Measurements from ENCODE around the gene PAN2.
"Not testable (repeated sequence)": the region's sequence is repeated elsewhere in the genome, so short reads cannot be mapped to it uniquely, and the experiment has no call there.

PAN2 gene

GRCh38 chr12:56359851-56360767 is 26.3 kb upstream of the PAN2 start, which contains the start of gene STAT2:
Gene STAT2, minus strand, starts transcription at chr12:56360107. Its CDS starts 3,536 bp downstream, at chr12:56356571.
- Mint-ChIP-seq H3K9me3 (no peaks in the 10 kb centered on the region), H3K27me3 (ENCODE audit: low read depth) (no peaks in the 10 kb centered on the region), H3K36me3 (ENCODE audit: low read depth) (peaks cover 8% of the 10 kb centered on the region), H3K4me3 (peak within 1 kb of the TSS; percentile 91 to 97 (median 97)), H3K4me1 (peaks cover 15% of the 10 kb centered on the region), H3K27ac (peak within 1 kb of the TSS; percentile 90 to 94 (median 93))
- TF ChIP-seq CTCF (IDR thresholded peaks at IDR 0.05; ENCODE audit: unreplicated experiment in 3 of 3) = no peak

- Mint-ChIP-seq H3K4me1 (peaks cover 15% of the 10 kb centered on the region), H3K4me3 (peak overlapping the region; percentile 91 to 97 (median 97)), H3K9me3 (no peaks in the 10 kb centered on the region), H3K36me3 (ENCODE audit: low read depth) (peaks cover 19% of the 10 kb centered on the region), H3K27me3 (ENCODE audit: low read depth) (no peaks in the 10 kb centered on the region), H3K27ac (peak overlapping the region; percentile 90 to 94 (median 93))
- TF ChIP-seq CTCF (IDR thresholded peaks at IDR 0.05; ENCODE audit: unreplicated experiment in 3 of 3) = no peak
Measured at GRCh38 chr12:56358836-56359532, 25.2 kb upstream of the PAN2 start.

- H3K36me3 Mint-ChIP-seq (ENCODE audit: low read depth) = peaks cover 63% of the 10 kb centered on the region
- no peaks in the 10 kb centered on the region for H3K4me1 Mint-ChIP-seq
- no peaks in the 10 kb centered on the region for H3K27me3 Mint-ChIP-seq (ENCODE audit: low read depth)
- no peak for TF ChIP-seq CTCF (IDR thresholded peaks at IDR 0.05; ENCODE audit: unreplicated experiment in 3 of 3)
- H3K9me3 Mint-ChIP-seq = no peaks in the 10 kb centered on the region
- H3K4me3 Mint-ChIP-seq = no peak overlapping the region
- no peak overlapping the region for H3K27ac Mint-ChIP-seq
Measured at GRCh38 chr12:56351325-56351724, 17.5 kb upstream of the PAN2 start.

GRCh38 chr12:56350662-56351061 is 16.9 kb upstream of the PAN2 start:
- no peaks in the 10 kb centered on the region for H3K4me1 Mint-ChIP-seq
- no peaks in the 10 kb centered on the region for H3K27me3 Mint-ChIP-seq (ENCODE audit: low read depth)
- H3K27ac Mint-ChIP-seq = no peak overlapping the region

GRCh38 chr12:56348776-56349175 is 15.0 kb upstream of the PAN2 start:
- Mint-ChIP-seq H3K9me3 (no peaks in the 10 kb centered on the region), H3K27me3 (ENCODE audit: low read depth) (no peaks in the 10 kb centered on the region), H3K4me3 (no peak overlapping the region), H3K27ac (no peak overlapping the region), H3K36me3 (ENCODE audit: low read depth) (peaks cover 60% of the 10 kb centered on the region), H3K4me1 (no peaks in the 10 kb centered on the region)
- no peak for TF ChIP-seq CTCF (IDR thresholded peaks at IDR 0.05; ENCODE audit: unreplicated experiment in 3 of 3)

More at GRCh38 chr12:56350662-56351061, 16.9 kb upstream of the PAN2 start:
- no peak for TF ChIP-seq CTCF (IDR thresholded peaks at IDR 0.05; ENCODE audit: unreplicated experiment in 3 of 3)
- Mint-ChIP-seq H3K4me3 (no peak overlapping the region), H3K36me3 (ENCODE audit: low read depth) (peaks cover 65% of the 10 kb centered on the region), H3K9me3 (no peaks in the 10 kb centered on the region)

- not testable (repeated sequence) for H3K27ac Mint-ChIP-seq; H3K27me3 Mint-ChIP-seq (ENCODE audit: low read depth); H3K9me3 Mint-ChIP-seq; H3K4me3 Mint-ChIP-seq; H3K4me1 Mint-ChIP-seq
- H3K36me3 Mint-ChIP-seq (ENCODE audit: low read depth) = peaks cover 70% of the 10 kb centered on the region
Measured at GRCh38 chr12:56347255-56347654, 13.5 kb upstream of the PAN2 start.
